22Rv1 (cell line): ENCODE data around the gene CNTN1.

Experiments
- H3K27ac ChIP-seq: fragments of 450-650 bp; 2 replicates; pipeline ENCODE4 v1.5.1; 2017
- CTCF ChIP-seq: fragments of 450-650 bp; IDR thresholded peaks from 2 replicates; pipeline ENCODE4 v1.5.1; 2017; ENCODE audit warnings: mild to moderate bottlenecking
- ZFX ChIP-seq: fragments of 450-650 bp; IDR thresholded peaks from 2 replicates; pipeline ENCODE4 v1.6.1; 2017; ENCODE audit warnings: antibody characterized with exemption, borderline replicate concordance

The CNTN1 gene

GRCh38 chr12:40681148-40681547, 11.1 kb upstream of the CNTN1 start:
- TF ChIP-seq ZFX (no peak), CTCF (no peak)
- no peak overlapping the region for H3K27ac ChIP-seq

- no peak for TF ChIP-seq CTCF
- no peak for TF ChIP-seq ZFX
- H3K27ac ChIP-seq, result no peak overlapping the region
Observed at GRCh38 chr12:40684986-40685385, 7.3 kb upstream of the CNTN1 start.

GRCh38 chr12:40688085-40688725, 4.0 kb upstream of the CNTN1 start:
- H3K27ac ChIP-seq, result no peak overlapping the region
- TF ChIP-seq ZFX (no peak), CTCF (no peak)

- H3K27ac ChIP-seq, result no peak overlapping the region
- no peak for TF ChIP-seq ZFX
- no peak for TF ChIP-seq CTCF
Observed at GRCh38 chr12:40689576-40689975, 2.7 kb upstream of the CNTN1 start.

- H3K27ac ChIP-seq, result peak overlapping the region; percentile 10
Observed at GRCh38 chr12:40692765-40693206, 547 bp downstream of the CNTN1 start.

GRCh38 chr12:40693207-40693821, 1.1 kb downstream of the CNTN1 start:
- no peak for TF ChIP-seq ZFX
- no peak for TF ChIP-seq CTCF

More at GRCh38 chr12:40692765-40693206, 547 bp downstream of the CNTN1 start:
- TF ChIP-seq CTCF, result no peak
- TF ChIP-seq ZFX, result no peak

GRCh38 chr12:40697566-40698259, 5.5 kb downstream of the CNTN1 start:
- no peak for TF ChIP-seq ZFX
- TF ChIP-seq CTCF, result no peak
- peak overlapping the region; percentile 51 for H3K27ac ChIP-seq

More at GRCh38 chr12:40693207-40693821, 1.1 kb downstream of the CNTN1 start:
- H3K27ac ChIP-seq, result peak overlapping the region; percentile 10
